ENCODE results near the gene ADGRG2.

DNA sequence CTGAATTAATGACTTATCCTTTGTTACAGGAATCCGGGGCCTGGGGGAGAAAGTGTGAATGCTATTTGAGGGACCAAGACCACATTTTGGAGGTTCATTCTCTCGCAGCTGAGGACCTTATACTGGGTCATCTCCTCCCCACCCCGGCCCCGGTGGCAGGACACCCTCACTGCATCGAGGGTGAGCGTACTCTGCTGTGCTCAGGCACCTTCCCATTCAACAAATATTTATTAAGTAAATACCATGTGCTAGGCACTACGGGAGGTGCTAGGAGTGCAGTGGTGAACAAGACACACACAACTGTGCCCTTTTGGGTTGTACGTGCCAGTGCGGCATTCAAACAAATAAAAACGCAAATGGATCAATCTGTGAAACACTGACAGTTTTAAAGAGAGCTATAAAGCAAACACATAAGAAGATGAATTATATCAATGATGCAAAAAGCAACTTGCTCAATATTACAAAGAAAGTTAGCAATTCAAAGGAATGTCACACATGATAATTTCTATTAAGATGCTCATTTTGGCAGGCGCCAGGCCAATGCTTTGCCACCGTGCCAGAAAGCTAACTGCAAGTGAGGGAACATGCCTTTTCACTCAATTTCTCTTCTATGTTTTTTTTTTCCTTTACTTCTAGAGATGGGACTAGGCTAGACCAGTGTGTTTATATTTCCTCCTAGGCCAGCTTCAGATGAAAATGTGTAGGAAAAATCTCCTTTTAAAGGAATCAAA lies 24.6 kb downstream of the ADGRG2 start:
- TF ChIP-seq, protein P1, sequence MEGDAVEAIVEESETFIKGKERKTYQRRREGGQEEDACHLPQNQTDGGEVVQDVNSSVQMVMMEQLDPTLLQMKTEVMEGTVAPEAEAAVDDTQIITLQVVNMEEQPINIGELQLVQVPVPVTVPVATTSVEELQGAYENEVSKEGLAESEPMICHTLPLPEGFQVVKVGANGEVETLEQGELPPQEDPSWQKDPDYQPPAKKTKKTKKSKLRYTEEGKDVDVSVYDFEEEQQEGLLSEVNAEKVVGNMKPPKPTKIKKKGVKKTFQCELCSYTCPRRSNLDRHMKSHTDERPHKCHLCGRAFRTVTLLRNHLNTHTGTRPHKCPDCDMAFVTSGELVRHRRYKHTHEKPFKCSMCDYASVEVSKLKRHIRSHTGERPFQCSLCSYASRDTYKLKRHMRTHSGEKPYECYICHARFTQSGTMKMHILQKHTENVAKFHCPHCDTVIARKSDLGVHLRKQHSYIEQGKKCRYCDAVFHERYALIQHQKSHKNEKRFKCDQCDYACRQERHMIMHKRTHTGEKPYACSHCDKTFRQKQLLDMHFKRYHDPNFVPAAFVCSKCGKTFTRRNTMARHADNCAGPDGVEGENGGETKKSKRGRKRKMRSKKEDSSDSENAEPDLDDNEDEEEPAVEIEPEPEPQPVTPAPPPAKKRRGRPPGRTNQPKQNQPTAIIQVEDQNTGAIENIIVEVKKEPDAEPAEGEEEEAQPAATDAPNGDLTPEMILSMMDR (IDR thresholded peaks at IDR 0.05; ENCODE audit: insufficient read depth, low read length) = no peak
- no peak for TF ChIP-seq POLR2AphosphoS5 (IDR thresholded peaks at IDR 0.05; ENCODE audit: low read depth)
